ENCODE measurements around the gene DBH.

- no peak for TF ChIP-seq CTCF (IDR thresholded peaks at IDR 0.05)
- TF ChIP-seq POLR2A (IDR thresholded peaks at IDR 0.05) = no peak
Observed at GRCh38 chr9:133647765-133648469, 11.8 kb downstream of the DBH start.

Measured in adrenal gland (tissue), 5 donors.